GM23248 (cell line): ENCODE results near the gene MMS22L.

Experiments
- EZH2 ChIP-seq: fragments of 200-600 bp; sonication (generic); IDR thresholded peaks from 2 replicates; pipeline ENCODE4 v1.6.1; 2018; ENCODE audit warnings: antibody characterized with exemption, mild to moderate bottlenecking; ENCODE audit not compliant: insufficient read depth, poor library complexity, severe bottlenecking
- EZH2phosphoT487 ChIP-seq: fragments of 200-600 bp; sonication (generic); IDR thresholded peaks from 2 replicates; pipeline ENCODE4 v1.6.1; 2018; ENCODE audit warnings: antibody characterized with exemption, moderate library complexity, mild to moderate bottlenecking, low read depth; ENCODE audit not compliant: insufficient read depth

DNA sequence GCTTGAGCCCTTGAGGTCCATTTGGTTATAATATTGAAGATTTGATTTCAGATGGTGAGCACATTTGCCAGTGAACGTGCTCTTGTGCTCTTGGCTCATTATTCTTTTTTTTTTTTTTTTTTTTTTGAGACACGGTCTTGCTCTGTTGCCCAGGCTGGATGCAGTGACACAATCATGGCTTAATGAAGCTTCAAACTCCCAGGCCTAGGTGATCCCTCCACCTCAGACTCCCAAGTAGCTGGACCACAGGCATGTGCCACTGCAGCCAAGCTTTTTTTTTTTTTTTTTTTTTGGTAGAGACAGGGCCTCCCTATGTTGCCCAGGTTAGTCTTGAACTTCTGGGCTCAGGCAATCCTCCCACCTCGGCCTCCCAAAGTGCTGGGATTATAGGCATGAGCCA is 182.3 kb downstream of the MMS22L start:
- TF ChIP-seq EZH2 (no peak), EZH2phosphoT487 (no peak)
